GM21390 (cell line): Measurements from ENCODE around the gene ZBTB48.

Experiments
- ATAC-seq: cut with Tn5 transposase; IDR thresholded peaks from one replicate; pipeline ENCODE4 v1.9.1; 2021; ENCODE audit not compliant: unreplicated experiment

Gene ZBTB48

GRCh38 chr1:6572653-6573383 lies 7.0 kb upstream of the ZBTB48 start:
- ATAC-seq, result no peak

GRCh38 chr1:6574025-6574620 lies 5.7 kb upstream of the ZBTB48 start:
- ATAC-seq, result no peak

GRCh38 chr1:6574818-6575217 lies 5.0 kb upstream of the ZBTB48 start:
- ATAC-seq, result no peak

- no peak for ATAC-seq
Observed at GRCh38 chr1:6577831-6578525, 1.8 kb upstream of the ZBTB48 start.

- no peak for ATAC-seq
Observed at GRCh38 chr1:6578624-6579373, 995 bp upstream of the ZBTB48 start.

- ATAC-seq, result no peak
Observed at GRCh38 chr1:6580119-6580592, 362 bp downstream of the ZBTB48 start.

- ATAC-seq, result no peak
Observed at GRCh38 chr1:6580593-6581409, 1.0 kb downstream of the ZBTB48 start.

GRCh38 chr1:6581561-6582305 lies 1.9 kb downstream of the ZBTB48 start:
- no peak for ATAC-seq

- no peak for ATAC-seq
Observed at GRCh38 chr1:6582370-6582769, 2.6 kb downstream of the ZBTB48 start.

GRCh38 chr1:6584126-6585080 lies 4.6 kb downstream of the ZBTB48 start:
- no peak for ATAC-seq

GRCh38 chr1:6585081-6585722 lies 5.4 kb downstream of the ZBTB48 start:
- ATAC-seq, result no peak

GRCh38 chr1:6585841-6586240 lies 6.0 kb downstream of the ZBTB48 start:
- no peak for ATAC-seq

GRCh38 chr1:6586404-6586816 lies 6.6 kb downstream of the ZBTB48 start:
- ATAC-seq, result no peak

- ATAC-seq, result no peak
Observed at GRCh38 chr1:6587261-6588005, 7.6 kb downstream of the ZBTB48 start.

GRCh38 chr1:6588128-6588892 lies 8.5 kb downstream of the ZBTB48 start:
- ATAC-seq, result no peak

GRCh38 chr1:6588893-6589520 lies 9.2 kb downstream of the ZBTB48 start:
- no peak for ATAC-seq
